ENCODE results near the gene NDUFS4.

Gene NDUFS4

DNA sequence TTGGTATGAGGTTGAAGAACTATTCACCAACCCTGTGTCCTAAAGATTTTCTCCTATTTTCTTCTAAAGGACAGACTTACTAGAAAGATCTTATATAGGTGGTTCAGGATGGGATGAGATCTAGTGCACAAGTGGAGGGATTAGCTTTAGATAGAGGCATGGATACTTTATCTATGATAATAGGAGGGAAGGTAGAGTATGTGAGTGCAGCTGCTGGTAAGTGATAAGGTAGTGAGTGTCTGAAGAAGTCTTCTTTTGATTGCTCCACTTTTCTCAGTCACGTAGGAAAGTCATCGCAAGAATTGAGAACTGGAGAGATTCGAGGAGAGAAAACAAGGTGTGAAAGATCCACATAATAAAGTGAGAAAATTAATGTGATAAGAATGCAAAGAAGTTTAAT is 6.0 kb upstream of the NDUFS4 start:
- no peak overlapping the region for H3K4me3 ChIP-seq (replicated peaks; ENCODE audit: low read depth, low read length)
- TF ChIP-seq, protein P1, sequence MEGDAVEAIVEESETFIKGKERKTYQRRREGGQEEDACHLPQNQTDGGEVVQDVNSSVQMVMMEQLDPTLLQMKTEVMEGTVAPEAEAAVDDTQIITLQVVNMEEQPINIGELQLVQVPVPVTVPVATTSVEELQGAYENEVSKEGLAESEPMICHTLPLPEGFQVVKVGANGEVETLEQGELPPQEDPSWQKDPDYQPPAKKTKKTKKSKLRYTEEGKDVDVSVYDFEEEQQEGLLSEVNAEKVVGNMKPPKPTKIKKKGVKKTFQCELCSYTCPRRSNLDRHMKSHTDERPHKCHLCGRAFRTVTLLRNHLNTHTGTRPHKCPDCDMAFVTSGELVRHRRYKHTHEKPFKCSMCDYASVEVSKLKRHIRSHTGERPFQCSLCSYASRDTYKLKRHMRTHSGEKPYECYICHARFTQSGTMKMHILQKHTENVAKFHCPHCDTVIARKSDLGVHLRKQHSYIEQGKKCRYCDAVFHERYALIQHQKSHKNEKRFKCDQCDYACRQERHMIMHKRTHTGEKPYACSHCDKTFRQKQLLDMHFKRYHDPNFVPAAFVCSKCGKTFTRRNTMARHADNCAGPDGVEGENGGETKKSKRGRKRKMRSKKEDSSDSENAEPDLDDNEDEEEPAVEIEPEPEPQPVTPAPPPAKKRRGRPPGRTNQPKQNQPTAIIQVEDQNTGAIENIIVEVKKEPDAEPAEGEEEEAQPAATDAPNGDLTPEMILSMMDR (IDR thresholded peaks at IDR 0.05; ENCODE audit: low read depth, low read length, missing control alignments), result no peak
- no peak for DNase-seq (ENCODE audit: extremely low read depth, low read depth)

DNA sequence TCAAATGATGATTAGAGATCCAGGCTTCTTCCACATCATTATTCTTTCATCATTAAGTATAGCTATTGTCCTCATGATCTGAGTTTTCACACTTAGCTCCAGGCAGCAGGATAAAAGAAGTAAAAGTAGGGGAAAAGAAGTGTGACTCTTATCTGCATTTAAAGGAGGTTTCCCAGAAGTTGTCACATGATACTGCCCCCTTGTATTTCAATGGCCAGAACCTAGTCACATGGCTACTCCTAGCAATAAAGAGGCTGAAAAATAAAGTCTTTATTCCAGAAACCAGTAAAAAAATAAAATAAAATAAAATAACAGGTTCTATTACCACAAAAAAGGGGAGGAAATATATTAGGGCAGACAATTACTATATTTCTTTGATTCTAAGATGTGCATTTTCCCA is 5.3 kb upstream of the NDUFS4 start:
- TF ChIP-seq, protein P1 (IDR thresholded peaks at IDR 0.05; ENCODE audit: low read depth, low read length, missing control alignments), result no peak
- DNase-seq (ENCODE audit: extremely low read depth, low read depth), result no peak
- H3K4me3 ChIP-seq (replicated peaks; ENCODE audit: low read depth, low read length), result no peak overlapping the region

DNA sequence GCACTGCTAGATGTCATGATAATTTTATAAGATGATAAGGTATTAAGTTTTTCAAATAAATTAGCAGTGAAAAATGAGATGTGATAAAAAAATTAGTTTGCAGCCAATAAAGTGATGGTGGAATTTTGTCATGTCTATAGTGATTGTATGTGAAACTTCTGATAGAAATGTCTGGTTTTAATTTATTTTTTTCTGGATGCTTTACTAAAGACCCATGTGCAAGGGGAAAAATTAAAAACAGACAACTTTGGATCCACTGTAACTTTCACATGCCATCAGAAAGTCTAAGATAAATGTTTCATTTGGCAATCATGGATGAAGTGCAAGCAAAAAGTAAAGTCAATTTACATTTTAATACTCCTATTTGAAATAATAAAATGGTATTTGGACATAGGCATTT is 4.4 kb upstream of the NDUFS4 start:
- H3K4me3 ChIP-seq (replicated peaks; ENCODE audit: low read depth, low read length), result no peak overlapping the region
- no peak for DNase-seq (ENCODE audit: extremely low read depth, low read depth)
- TF ChIP-seq, protein P1 (IDR thresholded peaks at IDR 0.05; ENCODE audit: low read depth, low read length, missing control alignments), result no peak

DNA sequence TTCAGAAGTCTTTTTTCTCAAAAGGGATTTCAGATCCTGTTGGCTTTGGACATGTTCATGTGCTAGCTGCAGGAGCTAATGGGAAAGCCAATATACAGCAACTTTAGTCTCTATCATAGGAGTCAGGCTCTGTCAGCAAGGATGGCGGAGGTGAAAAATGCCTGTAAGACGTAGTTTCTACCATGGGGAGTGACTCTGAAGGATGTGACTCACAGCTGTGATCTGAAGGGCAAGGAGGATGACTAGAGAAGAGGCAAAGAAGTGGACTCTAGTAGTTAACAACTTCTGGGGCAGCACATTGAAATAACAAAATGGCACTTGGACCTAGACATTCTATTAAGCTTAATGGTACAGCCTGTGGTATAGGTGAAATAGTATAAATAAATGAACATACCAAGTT is 3.1 kb upstream of the NDUFS4 start:
- no peak for DNase-seq (ENCODE audit: extremely low read depth, low read depth)
- TF ChIP-seq, protein P1 (IDR thresholded peaks at IDR 0.05; ENCODE audit: low read depth, low read length, missing control alignments), result no peak
- H3K4me3 ChIP-seq (replicated peaks; ENCODE audit: low read depth, low read length), result no peak overlapping the region

DNA sequence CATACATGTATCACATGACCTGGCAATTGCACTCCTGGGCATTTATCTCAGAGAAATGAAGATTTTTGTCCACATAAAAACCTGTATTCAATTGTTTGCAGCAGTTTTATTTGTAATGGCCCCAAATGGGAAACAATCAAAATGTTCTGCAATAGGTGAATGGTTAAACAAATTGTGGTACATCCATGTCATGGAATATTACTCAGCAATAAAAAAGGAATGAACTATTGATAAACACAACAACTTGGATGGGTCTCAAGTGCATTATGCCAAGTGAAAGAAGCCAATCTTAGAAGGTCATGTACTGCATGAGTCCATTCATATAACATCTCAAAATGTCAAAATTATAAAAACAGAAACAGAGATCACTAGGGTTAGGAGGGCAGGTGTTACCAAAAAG is 1.5 kb upstream of the NDUFS4 start:
- TF ChIP-seq, protein P1 (IDR thresholded peaks at IDR 0.05; ENCODE audit: low read depth, low read length, missing control alignments), result no peak
- DNase-seq (ENCODE audit: extremely low read depth, low read depth), result no peak
- no peak overlapping the region for H3K4me3 ChIP-seq (replicated peaks; ENCODE audit: low read depth, low read length)

DNA sequence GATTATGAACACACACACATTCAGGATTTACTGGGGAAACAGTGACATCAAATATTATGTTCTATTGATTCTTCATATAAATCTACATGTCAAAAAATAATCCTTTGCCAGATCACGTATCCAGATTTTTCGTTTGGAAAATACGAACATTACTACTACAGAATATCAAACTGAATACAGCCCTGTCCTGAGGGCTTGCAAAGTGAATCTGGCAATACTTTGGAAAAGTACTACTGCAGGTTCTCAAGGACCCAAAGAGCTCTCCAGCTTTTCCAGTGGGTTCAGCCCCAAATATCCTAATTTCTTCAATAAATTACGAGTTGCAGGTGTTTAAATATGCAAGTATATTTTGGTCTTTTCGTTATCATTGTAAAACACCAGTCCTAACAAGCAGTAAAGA is 411 bp upstream of the NDUFS4 start:
- H3K4me3 ChIP-seq (replicated peaks; ENCODE audit: low read depth, low read length), result peak overlapping the region; percentile 90
- TF ChIP-seq, protein P1 (IDR thresholded peaks at IDR 0.05; ENCODE audit: low read depth, low read length, missing control alignments), result no peak
- DNase-seq (ENCODE audit: extremely low read depth, low read depth), result no peak

DNA sequence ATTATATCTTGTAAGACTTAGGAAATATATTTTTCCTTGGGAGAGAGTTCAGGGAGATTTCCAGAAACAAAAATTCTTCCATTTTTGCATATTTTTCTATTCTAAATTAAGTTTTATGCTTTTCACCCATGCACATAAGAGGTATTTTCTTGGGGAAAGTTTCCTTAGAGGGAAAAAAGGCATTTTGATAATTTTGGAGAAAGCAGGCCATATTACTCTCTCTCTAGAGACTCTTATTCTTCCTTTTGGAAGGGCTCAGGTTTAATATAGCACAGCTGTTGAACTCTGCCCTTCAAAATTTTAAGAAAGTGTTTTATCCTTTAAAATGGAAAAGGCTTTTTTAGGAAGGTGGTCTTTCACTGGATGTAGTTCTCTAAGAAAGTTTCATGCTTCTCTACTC is 8.0 kb downstream of the NDUFS4 start:
- TF ChIP-seq, protein P1 (IDR thresholded peaks at IDR 0.05; ENCODE audit: low read depth, low read length, missing control alignments), result no peak
- no peak for DNase-seq (ENCODE audit: extremely low read depth, low read depth)
- H3K4me3 ChIP-seq (replicated peaks; ENCODE audit: low read depth, low read length), result no peak overlapping the region
